Lower leg skin (tissue), 4 donors: ENCODE results near the gene TNNT2. TPM values are rescaled to one million over a fixed set of nuclear protein-coding genes. Genes with fewer than 3 reads are reported as not detected.

Source experiments
- DNase-seq, 2 donors: peaks; one replicate each; pipeline ENCODE4 v3.0.0-alpha.2; 2019; ENCODE audit warnings: low spot score in 2 of 2
- H3K4me3 ChIP-seq: fragments of 200-600 bp; sonication (generic); 2 replicates; pipeline ENCODE4 v1.5.1; 2017; ENCODE audit warnings: mild to moderate bottlenecking, low read depth; ENCODE audit not compliant: poor library complexity, severe bottlenecking
- CTCF ChIP-seq, 3 donors: fragments of 450-650 bp; IDR thresholded peaks; one replicate each; pipeline ENCODE4 v1.5.1; 2016; ENCODE audit warnings: antibody characterized with exemption in 3 of 3, mild to moderate bottlenecking in 3 of 3, moderate library complexity in 2 of 3
- POLR2A ChIP-seq, 2 donors: fragments of 450-650 bp; IDR thresholded peaks; one replicate each; pipeline ENCODE4 v1.6.1; 2016 to 2017; ENCODE audit warnings: antibody characterized with exemption in 2 of 2, mild to moderate bottlenecking in 1 of 2, moderate library complexity in 1 of 2
- WGBS, 2 donors: methylation state at CpG; one replicate each; pipeline ENCODE4 v1.1.5; 2018; 5-methylcytosine and 5-hydroxymethylcytosine counted together
- intact Hi-C: fragments of 100-400 bp; cut with DNase I; formaldehyde crosslinking; loops from one replicate; pipeline ENCODE4 v1.15.0; 2023; ENCODE audit warnings: low total_unique reads
- total RNA-seq, 4 donors: library from RNA; depleted of rRNA; stranded (reverse); fragments of >200 nt; gene quantifications; one replicate each; pipeline ENCODE4 v1.1.0, GENCODE V29; 2016

The TNNT2 gene
- total RNA-seq, 4 donors from 2014 or later, result 6.6 to 28.3 (median 20.5) TPM

- 8 to 14% methylated on average over 2 to 3 of the region's 25 CpGs for WGBS, 2 donors
- peak within 1 kb of the TSS; percentile 20 for H3K4me3 ChIP-seq
- DNase-seq, result no peak
- intact Hi-C loops, result no loop called here
- TF ChIP-seq CTCF (IDR thresholded peaks at IDR 0.05), result no peak
Observed at GRCh38 chr1:201399018-201399351, 21.5 kb upstream of the TNNT2 start, which contains the start of gene LAD1. TSS of gene LAD1 (minus strand) at chr1:201399324. CDS start at chr1:201399306, 18 bp downstream.

GRCh38 chr1:201397675-201398074, 20.2 kb upstream of the TNNT2 start:
- H3K4me3 ChIP-seq, result no peak overlapping the region
- TF ChIP-seq CTCF (IDR thresholded peaks at IDR 0.05) (no peak), POLR2A (IDR thresholded peaks at IDR 0.05) (no peak)
- intact Hi-C loops, result no loop called here
- DNase-seq, result no peak
- WGBS, 2 donors, result 74 to 83% methylated on average over 2 of the region's 2 CpGs

GRCh38 chr1:201396861-201397464, 19.5 kb upstream of the TNNT2 start:
- WGBS, 2 donors, result 54 to 59% methylated on average over 8 to 10 of the region's 10 CpGs
- intact Hi-C loops, result no loop called here
- peak in 1 of 2 donors; percentile 67 for DNase-seq
- TF ChIP-seq POLR2A (IDR thresholded peaks at IDR 0.05), result no peak
- TF ChIP-seq CTCF (IDR thresholded peaks at IDR 0.05), result no peak
- no peak overlapping the region for H3K4me3 ChIP-seq

- TF ChIP-seq POLR2A (IDR thresholded peaks at IDR 0.05) (no peak), CTCF (IDR thresholded peaks at IDR 0.05) (no peak)
- WGBS, 2 donors, result 50 to 76% methylated on average over 4 of the region's 4 CpGs
- H3K4me3 ChIP-seq, result no peak overlapping the region
- intact Hi-C loops, result no loop called here
- DNase-seq, result no peak
Observed at GRCh38 chr1:201395936-201396335, 18.5 kb upstream of the TNNT2 start.

GRCh38 chr1:201394591-201394990, 17.1 kb upstream of the TNNT2 start:
- TF ChIP-seq POLR2A (IDR thresholded peaks at IDR 0.05), result no peak
- TF ChIP-seq CTCF (IDR thresholded peaks at IDR 0.05), result no peak
- no peak overlapping the region for H3K4me3 ChIP-seq
- intact Hi-C loops, result no loop called here
- 29 to 34% methylated on average over 3 of the region's 3 CpGs for WGBS, 2 donors
- no peak for DNase-seq

- WGBS, 2 donors, result 37 to 39% methylated on average over 3 of the region's 3 CpGs
- TF ChIP-seq CTCF (IDR thresholded peaks at IDR 0.05) (no peak), POLR2A (IDR thresholded peaks at IDR 0.05) (no peak)
- DNase-seq, result no peak
- H3K4me3 ChIP-seq, result no peak overlapping the region
- intact Hi-C loops, result no loop called here
Observed at GRCh38 chr1:201393076-201393475, 15.6 kb upstream of the TNNT2 start.
